Measurements from ENCODE around the gene TTC39C. TPM values are rescaled to one million over a fixed set of nuclear protein-coding genes. Genes with fewer than 3 reads are reported as not detected.

TTC39C gene
- total RNA-seq, 1 donor from 2014 or later: 31.8 TPM

GRCh38 chr18:24161304-24161703 is 146.8 kb downstream of the TTC39C start:
- no peak for DNase-seq (ENCODE audit: low spot score)
- no peaks in the 10 kb centered on the region for H3K36me3 Mint-ChIP-seq (ENCODE audit: low read depth)
- no peaks in the 10 kb centered on the region for H3K9me3 Mint-ChIP-seq
- intact Hi-C loops (cut with micrococcal nuclease): no loop called here
- peaks cover 4% of the 10 kb centered on the region for H3K27me3 Mint-ChIP-seq (ENCODE audit: insufficient read depth)
- H3K4me3 Mint-ChIP-seq: no peak overlapping the region
- H3K4me1 Mint-ChIP-seq (ENCODE audit: low read depth): no peaks in the 10 kb centered on the region
- H3K27ac Mint-ChIP-seq: no peak overlapping the region

GRCh38 chr18:24168496-24168895 is 153.9 kb downstream of the TTC39C start:
- no peak for DNase-seq (ENCODE audit: low spot score)
- Mint-ChIP-seq H3K27me3 (ENCODE audit: insufficient read depth) (peaks cover 5% of the 10 kb centered on the region), H3K36me3 (ENCODE audit: low read depth) (no peaks in the 10 kb centered on the region), H3K4me1 (ENCODE audit: low read depth) (peaks cover 4% of the 10 kb centered on the region), H3K4me3 (no peak overlapping the region), H3K9me3 (no peaks in the 10 kb centered on the region), H3K27ac (no peak overlapping the region)
- intact Hi-C loops (cut with micrococcal nuclease): no loop called here

DNA sequence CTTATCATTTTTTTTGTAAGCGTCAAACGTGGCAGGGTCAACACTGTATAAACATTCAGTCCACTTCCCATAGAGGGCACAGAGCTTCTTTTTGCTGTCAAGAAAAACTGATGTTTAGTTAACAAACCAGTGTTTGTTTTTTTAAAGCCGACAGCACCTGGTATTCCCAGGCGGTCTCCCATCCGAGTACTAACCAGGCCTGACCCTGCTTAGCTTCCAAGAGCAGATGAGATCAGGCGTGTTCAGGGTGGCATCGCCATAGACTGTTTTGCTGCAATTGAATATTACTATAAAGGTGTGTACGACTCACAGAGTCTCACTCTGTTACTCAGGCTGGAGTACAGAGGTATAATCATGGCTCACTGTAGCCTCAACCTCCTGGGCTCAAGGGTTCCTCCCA is 155.8 kb downstream of the TTC39C start:
- H3K27ac Mint-ChIP-seq: no peak overlapping the region
- DNase-seq (ENCODE audit: low spot score): no peak
- H3K9me3 Mint-ChIP-seq: peaks cover 3% of the 10 kb centered on the region
- no peak overlapping the region for H3K4me3 Mint-ChIP-seq
- peaks cover 2% of the 10 kb centered on the region for H3K36me3 Mint-ChIP-seq (ENCODE audit: low read depth)
- intact Hi-C loops (cut with micrococcal nuclease): loop anchor here (5.0 to 10.0 kb wide), 2 partner anchors 153 to 244 kb away; no protein-coding TSS in a partner anchor
- peaks cover 3% of the 10 kb centered on the region for H3K27me3 Mint-ChIP-seq (ENCODE audit: insufficient read depth)
- H3K4me1 Mint-ChIP-seq (ENCODE audit: low read depth): peaks cover 10% of the 10 kb centered on the region

GRCh38 chr18:24173997-24174396 is 159.4 kb downstream of the TTC39C start:
- Mint-ChIP-seq H3K9me3 (peaks cover 3% of the 10 kb centered on the region), H3K27ac (peak overlapping the region; percentile 37), H3K27me3 (ENCODE audit: insufficient read depth) (no peaks in the 10 kb centered on the region), H3K4me3 (no peak overlapping the region), H3K4me1 (ENCODE audit: low read depth) (peaks cover 10% of the 10 kb centered on the region), H3K36me3 (ENCODE audit: low read depth) (peaks cover 2% of the 10 kb centered on the region)
- no peak for DNase-seq (ENCODE audit: low spot score)
- intact Hi-C loops (cut with micrococcal nuclease): loop anchor here (2.0 to 10.0 kb wide), 3 partner anchors 35 to 241 kb away; partner anchors contain the start of gene CABYR

DNA sequence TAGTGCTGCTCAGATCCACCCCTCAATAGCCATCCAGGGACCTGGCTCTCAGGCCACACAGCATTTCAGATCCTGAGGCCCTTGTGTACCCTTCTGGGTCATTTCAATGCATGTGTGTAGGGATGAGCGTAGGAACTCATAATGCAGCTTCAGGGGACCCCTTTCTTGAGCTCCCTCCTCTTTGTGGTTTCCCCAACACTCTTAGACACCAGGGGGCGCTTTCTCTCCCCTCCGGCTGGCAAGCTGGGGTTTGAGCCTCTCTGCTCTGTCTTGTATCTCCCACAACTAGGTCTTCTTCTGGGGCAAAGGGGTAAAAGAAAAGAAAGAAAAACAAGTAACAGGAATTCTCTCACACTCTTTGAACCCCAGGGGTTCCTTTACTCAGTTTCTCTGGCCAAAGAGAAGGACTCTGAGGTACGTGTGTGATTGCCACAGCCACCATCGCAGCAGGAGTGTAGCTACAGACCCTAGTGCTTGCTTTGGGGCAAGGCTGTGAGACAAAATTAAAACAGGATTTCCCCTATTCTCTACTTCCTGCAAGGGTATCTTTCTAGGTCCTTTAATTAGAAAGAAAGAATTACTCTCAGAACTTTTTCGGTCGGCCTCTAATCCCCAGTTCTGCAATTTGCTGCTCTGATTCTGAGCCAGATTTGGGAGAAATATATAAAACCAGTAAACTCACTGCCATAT is 162.3 kb downstream of the TTC39C start:
- Mint-ChIP-seq H3K4me3 (no peak overlapping the region), H3K27me3 (ENCODE audit: insufficient read depth) (no peaks in the 10 kb centered on the region), H3K36me3 (ENCODE audit: low read depth) (peaks cover 2% of the 10 kb centered on the region), H3K4me1 (ENCODE audit: low read depth) (peaks cover 10% of the 10 kb centered on the region), H3K9me3 (peaks cover 3% of the 10 kb centered on the region), H3K27ac (no peak overlapping the region)
- DNase-seq (ENCODE audit: low spot score): no peak
- intact Hi-C loops (cut with micrococcal nuclease): loop anchor here (5.0 to 10.0 kb wide), 2 partner anchors 238 to 310 kb away; no protein-coding TSS in a partner anchor

DNA sequence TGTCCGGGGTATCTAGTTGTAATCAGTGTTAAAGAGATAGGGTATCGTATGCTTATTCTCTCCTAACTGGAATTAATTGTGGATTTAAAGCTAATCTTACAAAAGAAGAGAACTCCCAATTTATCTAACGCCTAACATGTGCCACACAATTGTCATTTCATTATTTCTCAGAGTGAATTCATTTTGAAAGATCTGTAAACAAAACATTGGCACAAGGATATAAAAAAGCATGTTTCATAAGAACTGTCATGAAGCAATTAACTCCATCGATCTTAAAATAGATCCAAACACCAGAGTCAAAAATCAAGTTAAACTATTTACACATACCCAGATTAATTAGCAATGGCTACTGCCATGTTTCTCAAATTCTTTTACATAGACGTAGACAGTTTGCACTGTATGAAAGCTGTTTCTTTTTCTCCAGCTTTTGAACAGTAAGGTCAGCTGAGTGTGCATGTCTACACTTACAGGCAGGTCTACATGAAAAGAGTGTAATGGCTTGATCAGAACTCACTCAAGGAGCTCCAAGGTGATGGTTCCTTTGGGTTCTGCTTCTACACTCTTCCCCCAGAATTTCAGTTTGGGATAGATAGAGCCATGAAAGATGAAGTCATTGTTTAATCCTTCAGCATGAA is 163.1 kb downstream of the TTC39C start:
- peaks cover 2% of the 10 kb centered on the region for H3K36me3 Mint-ChIP-seq (ENCODE audit: low read depth)
- DNase-seq (ENCODE audit: low spot score): no peak
- intact Hi-C loops (cut with micrococcal nuclease): loop anchor here (5.0 to 10.0 kb wide), 2 partner anchors 237 to 310 kb away; no protein-coding TSS in a partner anchor

DNA sequence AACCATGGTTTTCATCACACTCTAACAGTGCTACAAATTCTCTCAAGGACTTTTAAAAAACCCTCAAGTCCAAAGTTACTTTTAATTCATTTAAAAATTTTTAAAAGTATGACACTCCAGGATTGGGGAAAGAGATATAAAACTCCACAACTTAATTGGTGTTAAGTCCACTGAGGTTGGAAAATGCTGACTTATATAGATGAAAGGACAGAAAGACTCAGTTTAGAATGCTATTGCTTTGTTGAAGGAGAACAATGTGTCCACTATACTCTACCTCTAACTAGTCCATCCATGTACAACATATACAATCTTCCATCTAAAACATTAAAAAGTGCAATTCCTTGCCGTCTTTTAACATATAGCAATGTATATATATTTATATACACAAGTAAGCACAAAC is 165.5 kb downstream of the TTC39C start:
- no peak overlapping the region for H3K4me3 Mint-ChIP-seq
- intact Hi-C loops (cut with micrococcal nuclease): no loop called here
- no peaks in the 10 kb centered on the region for H3K9me3 Mint-ChIP-seq
- DNase-seq (ENCODE audit: low spot score): no peak
- H3K4me1 Mint-ChIP-seq (ENCODE audit: low read depth): no peaks in the 10 kb centered on the region
- H3K27ac Mint-ChIP-seq: no peak overlapping the region
- no peaks in the 10 kb centered on the region for H3K36me3 Mint-ChIP-seq (ENCODE audit: low read depth)
- no peaks in the 10 kb centered on the region for H3K27me3 Mint-ChIP-seq (ENCODE audit: insufficient read depth)

More for the DNA sequence above, 163.1 kb downstream of the TTC39C start:
- Mint-ChIP-seq H3K27ac (no peak overlapping the region), H3K9me3 (peaks cover 3% of the 10 kb centered on the region), H3K4me1 (ENCODE audit: low read depth) (peaks cover 10% of the 10 kb centered on the region), H3K27me3 (ENCODE audit: insufficient read depth) (no peaks in the 10 kb centered on the region), H3K4me3 (no peak overlapping the region)

- Mint-ChIP-seq H3K36me3 (ENCODE audit: low read depth) (no peaks in the 10 kb centered on the region), H3K4me3 (no peak overlapping the region), H3K27ac (no peak overlapping the region), H3K9me3 (no peaks in the 10 kb centered on the region), H3K4me1 (ENCODE audit: low read depth) (no peaks in the 10 kb centered on the region), H3K27me3 (ENCODE audit: insufficient read depth) (no peaks in the 10 kb centered on the region)
- intact Hi-C loops (cut with micrococcal nuclease): no loop called here
- no peak for DNase-seq (ENCODE audit: low spot score)
Measured at GRCh38 chr18:24181806-24182205, 167.3 kb downstream of the TTC39C start.

Other genes with a start within 250 kb of the TTC39C start
- gene CABYR, start 124.3 kb downstream of the TTC39C start, total RNA-seq: 0.49 and 1.1 TPM in 2 replicates

Data from activated T-helper 1 cell treated with anti-CD3 and anti-CD28 coated beads, Interleukin-12 subunit alpha, Interleukin-12 subunit beta, Interleukin-2, Interleukin-4 antibody, amounts not matched to agents 30 ng/mL and 10 ng/mL and 1 ng/mL, durations not matched to agents 14 hours and 24 hours and 36 hours (primary cell).